Spleen (tissue), 7 donors: Measurements from ENCODE around the gene RPRD1A.

ENCODE experiments used
- CTCF ChIP-seq, 11 experiments: fragments of 200-600 bp in 7 of 11; fragments of 450-650 bp in 4 of 11; sonication (generic) in 4 of 11; IDR thresholded peaks in 8 of 11; conservative IDR thresholded peaks in 3 of 11; 1 replicate in 7 of 11; 2 replicates in 4 of 11; pipeline versions ENCODE4 v1.4.0 to v1.8.0; 2016 to 2021; ENCODE audit warnings: antibody characterized with exemption in 11 of 11, inconsistent platforms in 4 of 11, mild to moderate bottlenecking in 1 of 11
- POLR2A ChIP-seq, 3 donors: fragments of 450-650 bp; IDR thresholded peaks; one replicate each; pipeline ENCODE4 v1.5.1; 2017; ENCODE audit warnings: antibody characterized with exemption in 3 of 3, mild to moderate bottlenecking in 1 of 3
- donor health status: DM: no; HTN: no; CAD: no; lungs with moderate emphysema.
- donor health status: DM: no; HTN: no; CAD: no.
- donor health status: DM: no; HTN: no; CAD: no.

DNA sequence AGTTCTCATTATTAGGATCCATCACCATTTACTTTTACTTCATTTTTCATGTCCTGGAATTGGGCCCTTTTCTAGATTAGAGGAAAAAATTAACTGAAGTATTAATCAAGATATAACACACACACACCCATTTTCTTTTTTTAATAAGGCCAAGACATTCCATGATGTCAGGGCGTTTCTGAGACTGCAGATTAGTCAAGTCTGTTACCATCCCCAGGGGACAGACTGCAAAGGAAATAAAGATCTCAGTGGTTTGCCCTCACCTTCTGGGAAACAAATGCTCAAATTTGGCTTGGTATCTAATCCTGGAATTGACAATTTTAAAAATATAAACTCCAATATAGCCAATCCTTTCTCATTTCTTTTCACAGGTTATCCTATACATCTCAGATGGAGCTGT is 67.4 kb downstream of the RPRD1A start:
- TF ChIP-seq CTCF (IDR thresholded peaks at IDR 0.05 in 8 of 11, conservative IDR thresholded peaks at IDR 0.05 in 3 of 11) (no peak), POLR2A (IDR thresholded peaks at IDR 0.05) (no peak)
